GDM1 (cell line): Measurements from ENCODE around the gene ABCA2.

Experiments
- DNase-seq: peaks from one replicate; lab custom pipeline; 2025; lab: John Stamatoyannopoulos, UW

The ABCA2 gene

DNA sequence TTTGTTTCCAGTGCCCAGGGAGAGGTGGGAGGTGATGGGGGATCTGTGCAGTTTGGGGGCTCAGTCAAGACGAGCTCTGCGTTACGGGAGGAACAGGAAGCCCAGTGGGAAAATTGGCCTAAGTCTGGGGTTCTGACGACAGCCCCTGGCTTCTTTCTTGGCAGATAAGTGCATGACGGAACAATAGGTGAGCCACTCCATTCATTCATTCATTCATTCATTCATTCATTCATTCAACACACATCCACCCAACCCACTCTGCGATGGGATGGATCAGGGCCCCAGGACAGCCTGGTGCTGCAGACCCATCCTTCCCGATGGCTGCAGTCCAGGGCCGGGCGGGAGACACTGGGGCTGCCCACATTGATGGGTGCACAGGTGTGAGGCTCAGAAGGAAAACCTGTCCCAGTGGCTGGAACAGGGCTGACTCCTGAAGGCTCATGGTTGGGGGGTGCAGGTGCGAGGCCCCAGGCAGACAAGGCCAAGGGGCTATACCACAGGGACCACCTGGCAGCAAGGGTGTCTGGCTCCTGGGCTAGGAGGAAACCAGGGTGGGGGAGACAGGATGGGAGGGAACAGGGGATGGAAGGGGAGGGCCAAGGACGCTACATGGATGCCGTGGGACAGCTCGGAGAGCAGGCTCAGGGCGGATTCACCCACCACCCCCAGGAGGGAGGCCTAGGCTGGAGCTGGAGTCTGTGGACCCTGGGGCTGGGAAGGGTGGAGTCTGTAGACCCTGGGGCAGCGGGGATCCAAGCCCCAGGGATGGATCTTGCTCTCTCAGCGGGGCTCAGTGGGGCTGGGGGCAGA is 47.2 kb downstream of the ABCA2 start:
- no peak for DNase-seq

DNA sequence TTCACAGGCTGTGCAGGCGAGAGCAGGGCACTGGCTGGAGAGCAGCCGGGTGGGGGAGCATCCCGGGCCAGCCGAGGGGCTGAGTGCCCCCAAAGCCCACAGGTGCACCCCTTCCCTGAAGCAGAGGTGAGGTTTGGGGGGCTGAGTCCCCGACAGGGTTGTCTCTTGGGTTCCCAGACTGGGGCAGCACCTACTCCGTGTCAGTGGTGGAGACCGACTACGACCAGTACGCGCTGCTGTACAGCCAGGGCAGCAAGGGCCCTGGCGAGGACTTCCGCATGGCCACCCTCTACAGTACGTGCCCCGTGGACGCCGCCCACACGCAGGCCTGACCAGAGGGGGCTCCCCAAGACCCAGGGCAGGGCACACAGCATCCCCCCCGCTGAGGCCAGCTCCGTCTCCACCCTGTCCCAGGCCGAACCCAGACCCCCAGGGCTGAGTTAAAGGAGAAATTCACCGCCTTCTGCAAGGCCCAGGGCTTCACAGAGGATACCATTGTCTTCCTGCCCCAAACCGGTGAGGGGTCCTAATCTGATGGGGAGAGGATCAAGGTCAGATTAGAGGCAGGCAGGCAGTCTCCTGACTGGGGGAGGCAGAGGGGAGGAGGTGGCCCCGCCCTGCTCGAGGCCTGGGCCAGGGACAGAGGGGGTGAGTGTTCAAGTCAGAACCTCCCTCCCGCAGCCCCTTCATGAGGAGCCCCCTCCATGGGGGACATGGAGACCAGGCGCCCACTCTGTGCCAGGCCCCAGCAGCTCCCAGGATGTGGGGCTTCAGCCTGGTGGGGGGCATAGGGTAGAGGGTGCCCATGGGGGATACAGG is 48.1 kb downstream of the ABCA2 start:
- no peak for DNase-seq

DNA sequence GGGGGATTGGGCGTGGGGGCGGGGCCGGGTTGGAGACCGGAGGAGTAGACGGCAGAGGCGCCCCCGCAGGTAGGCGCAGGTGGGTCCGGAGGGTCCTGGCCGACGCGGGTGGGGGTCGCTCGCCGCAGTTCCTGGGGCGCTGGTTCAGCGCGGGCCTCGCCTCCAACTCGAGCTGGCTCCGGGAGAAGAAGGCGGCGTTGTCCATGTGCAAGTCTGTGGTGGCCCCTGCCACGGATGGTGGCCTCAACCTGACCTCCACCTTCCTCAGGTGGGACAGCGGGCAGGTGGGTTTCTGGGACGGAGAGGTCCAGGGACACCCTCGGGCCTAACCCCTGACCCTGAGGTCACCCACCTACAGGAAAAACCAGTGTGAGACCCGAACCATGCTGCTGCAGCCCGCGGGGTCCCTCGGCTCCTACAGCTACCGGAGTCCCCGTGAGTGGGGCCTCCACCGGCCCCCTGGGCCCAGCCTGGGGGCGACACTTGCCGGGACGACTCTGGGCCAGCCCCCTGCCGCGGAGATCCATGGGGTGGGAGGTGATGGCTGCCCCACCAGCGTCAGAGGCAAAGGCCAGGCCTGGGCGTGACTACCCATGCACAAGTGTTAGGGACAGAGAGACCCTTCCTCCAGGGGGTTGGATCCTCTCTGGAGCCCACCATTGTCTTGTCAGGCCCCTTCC is 49.0 kb downstream of the ABCA2 start:
- DNase-seq: no peak

DNA sequence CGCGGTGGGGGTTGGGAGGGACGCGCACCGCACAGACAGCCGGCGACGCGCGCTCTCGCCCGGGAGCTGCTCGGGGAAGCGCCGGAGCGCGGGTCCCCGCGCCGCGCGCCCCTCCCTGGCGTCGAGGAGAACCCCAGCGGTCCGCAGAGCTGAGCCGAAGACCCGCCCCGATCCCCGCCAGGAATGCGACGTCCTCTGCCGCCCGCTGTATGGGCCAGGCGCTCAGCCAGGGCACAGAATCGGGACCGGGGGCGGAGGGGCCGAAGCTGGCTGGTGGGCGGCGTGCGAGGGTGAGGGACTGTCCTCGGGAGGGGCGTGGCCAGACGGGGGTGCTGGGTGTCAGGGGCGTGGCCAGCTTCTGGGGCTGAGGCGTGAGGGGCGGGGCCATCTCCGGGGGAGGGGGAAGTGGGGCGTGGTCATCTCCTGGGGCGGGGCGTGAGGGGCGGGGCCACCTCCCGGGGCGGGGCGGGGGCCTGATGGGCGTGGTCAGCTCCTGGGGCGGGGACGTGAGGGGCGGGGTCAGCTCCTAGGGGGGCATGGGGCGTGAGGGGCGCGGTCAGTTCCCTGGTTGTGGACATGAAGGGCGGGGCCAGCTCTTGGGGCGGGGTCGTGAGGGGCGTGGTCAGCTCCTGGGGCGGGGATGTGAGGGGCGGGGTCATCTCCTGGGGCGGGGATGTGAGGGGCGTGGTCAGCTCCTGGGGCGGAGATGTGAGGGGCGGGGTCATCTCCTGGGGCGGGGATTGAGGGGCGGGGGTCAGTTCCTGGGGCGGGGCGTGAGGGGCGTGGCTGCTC is 49.8 kb downstream of the ABCA2 start:
- DNase-seq: no peak

DNA sequence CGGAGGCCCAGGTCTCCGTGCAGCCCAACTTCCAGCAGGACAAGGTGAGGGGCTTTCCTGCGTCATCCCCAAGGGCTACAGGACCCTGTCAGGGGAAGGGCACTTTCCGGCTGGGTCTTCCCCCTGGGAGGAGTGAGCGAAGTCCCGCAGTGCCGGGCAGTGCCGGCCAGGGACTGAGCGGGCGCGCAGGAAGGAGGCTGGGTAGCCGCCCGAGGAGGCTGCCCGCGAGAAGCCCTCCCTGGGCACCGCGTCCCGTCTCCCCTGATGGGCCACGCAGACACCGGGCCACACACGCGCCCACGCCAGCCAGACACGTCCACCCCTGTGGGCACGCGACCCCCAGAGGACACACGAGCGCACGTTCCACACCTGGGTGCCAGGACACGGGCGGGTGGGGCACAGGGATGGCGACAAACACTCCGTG is 50.4 kb downstream of the ABCA2 start:
- DNase-seq: no peak

DNA sequence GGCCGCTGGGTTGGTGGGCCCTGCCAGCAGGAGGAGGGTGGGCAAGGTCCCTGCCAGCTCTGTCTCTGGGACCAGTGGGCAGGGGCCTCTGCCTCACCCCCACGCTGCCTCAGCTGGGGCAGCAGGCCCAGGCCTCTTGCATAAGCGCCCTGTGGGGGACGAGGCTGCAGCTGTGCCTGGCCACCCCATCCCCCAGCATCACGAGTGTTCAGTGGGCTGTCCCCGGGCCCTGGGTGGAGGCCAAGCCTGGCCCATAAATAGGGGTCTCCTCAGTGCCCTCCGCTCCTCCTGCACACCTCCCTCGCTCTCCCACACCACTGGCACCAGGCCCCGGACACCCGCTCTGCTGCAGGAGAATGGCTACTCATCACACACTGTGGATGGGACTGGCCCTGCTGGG is 50.8 kb downstream of the ABCA2 start, which contains the start of gene PTGDS:
Gene PTGDS (plus strand): TSS at position 282 of the 400 bp plus-strand sequence. CDS start 75 bp downstream, at position 357.
- DNase-seq: no peak

DNA sequence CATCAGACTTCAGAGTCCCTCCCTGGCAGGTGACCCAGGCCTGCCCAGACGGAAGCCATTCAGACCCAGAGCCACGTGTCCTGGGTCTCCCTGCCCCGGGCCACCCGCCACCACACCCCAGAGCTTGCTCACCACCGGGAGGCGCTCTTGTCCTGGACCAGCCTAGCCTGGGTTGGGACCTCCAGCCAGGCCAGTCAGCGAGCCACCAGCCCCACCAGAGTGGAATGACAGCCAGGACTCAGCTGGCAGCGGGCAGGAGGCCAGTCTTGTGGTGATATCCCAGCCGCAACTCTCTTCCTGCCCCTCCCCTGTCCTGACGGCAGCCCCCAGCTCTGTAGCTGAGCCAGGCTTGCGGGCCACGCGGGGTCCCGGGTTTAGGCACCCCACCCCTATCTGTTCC is 52.4 kb downstream of the ABCA2 start:
- DNase-seq: no peak

DNA sequence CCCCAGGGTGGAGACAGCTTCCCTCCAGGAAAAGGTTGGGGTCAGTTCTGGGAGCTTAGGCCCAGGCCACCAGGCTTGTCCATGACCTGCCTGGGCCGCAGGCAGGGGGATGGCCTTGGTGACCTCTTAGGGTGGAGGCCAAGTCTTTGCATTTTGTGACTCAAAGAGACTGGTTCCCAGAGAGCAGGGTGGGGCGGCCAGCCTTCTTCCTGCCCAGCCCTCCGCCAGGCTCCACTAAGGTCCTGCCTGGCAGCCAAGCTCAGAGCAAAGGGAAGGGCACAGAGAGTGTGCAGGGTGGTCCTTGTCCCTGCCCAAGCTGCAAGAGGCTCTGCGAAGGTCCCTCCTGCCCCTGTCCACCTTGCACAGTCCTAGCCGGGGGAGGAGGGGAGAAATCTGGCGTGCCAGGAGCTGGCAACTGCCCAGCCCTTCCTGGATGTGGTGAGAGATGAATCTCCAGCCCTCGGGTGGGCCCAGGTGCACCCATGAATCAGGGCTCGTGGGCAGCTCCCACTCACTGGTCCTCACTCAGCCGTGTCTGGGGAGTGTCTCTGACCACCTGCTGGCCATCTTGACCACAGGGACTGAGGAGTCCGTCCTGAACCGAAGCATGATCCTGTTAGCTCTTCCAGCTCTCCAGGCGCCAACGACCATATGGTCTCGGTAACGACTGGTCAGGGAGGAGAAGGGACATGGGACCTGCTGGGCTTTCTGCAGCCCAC is 53.1 kb downstream of the ABCA2 start:
- DNase-seq: no peak

DNA sequence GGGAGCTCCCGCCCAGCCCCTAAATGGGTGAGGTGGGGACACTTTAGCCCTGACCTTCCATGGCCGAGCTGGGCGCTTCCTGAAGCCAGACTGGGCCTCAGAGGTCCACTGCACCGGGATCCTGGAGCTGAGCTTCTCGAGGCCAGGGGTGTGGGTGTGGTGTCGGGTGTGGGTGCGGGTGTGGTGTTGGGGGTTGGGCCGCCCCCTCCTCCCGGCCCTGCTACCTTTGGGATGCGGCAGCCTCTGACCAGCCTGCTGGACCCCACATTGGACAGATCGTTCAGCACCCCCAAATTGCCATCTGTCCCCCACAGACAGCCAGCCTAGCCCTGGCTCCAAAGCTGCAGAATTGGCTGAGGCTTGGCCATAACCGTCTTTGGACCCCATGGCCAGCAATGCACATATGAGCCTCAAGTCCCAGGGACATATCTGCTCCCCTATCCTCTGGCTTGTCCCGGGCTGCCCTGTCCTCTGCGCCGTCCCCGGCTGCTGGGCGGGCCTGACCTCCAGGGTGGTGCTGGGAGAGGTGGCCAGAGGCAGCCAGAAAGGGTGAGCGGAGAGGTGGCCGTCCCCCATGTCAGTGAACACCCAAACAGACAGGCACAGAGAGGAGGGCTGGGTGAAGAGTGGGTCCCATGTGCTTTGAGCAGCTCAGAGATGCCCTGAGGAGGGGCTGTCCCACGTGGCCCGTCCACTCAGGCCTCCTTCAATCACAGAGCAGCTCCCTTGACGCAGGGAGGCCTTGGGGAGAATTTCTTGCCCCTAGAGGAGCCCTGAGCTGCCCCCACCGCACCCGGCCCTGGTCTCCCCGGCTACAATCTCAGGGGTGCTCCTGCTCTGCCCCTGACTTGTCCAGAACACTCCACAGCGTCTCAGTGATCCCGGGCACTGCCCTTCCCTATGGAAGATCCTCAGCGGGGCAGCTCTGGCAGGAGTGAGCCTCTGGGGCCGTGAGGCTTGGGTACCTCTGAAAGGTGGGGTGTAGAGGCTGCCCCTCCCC is 54.1 kb downstream of the ABCA2 start:
- no peak for DNase-seq

DNA sequence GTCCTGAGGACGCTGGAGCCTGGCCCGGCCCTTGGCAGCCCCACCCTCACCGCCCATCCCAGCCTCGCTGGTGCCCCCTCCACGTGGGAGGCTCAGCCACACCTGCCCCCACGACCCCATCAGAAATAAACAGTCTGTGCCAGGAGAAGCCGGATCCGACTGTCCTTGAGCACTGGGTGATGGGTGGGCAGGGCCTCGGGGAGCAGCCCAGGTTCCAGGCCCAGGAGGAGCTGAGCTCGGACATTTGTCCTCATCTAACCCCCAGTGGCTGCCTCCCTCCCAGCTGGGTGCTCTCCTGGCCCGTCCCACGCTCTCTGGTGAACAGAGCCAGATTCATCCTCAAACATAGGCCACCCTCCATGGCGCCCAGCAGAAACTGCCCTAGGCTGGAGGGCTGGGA is 55.3 kb downstream of the ABCA2 start:
- DNase-seq: no peak

DNA sequence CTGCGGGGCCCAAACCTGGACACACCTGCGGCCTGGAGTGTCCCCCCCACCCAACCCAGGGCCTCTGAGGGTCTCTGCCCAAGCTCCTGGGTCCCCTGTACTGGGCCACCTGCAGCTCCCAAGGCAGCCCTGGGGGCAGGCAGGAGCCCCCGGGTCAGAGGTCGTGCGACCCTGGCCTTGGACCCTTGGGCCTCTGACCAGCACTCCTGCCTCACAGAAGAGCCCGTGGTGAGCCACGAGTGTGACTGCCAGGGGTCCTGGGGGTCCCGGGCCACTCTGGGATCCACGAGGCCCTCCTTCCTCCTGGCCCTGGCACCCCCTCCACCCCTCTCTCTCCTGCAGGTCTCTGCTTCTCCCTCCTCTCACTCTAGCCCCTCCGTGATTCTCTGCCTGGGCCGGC is 55.7 kb downstream of the ABCA2 start:
- no peak for DNase-seq

DNA sequence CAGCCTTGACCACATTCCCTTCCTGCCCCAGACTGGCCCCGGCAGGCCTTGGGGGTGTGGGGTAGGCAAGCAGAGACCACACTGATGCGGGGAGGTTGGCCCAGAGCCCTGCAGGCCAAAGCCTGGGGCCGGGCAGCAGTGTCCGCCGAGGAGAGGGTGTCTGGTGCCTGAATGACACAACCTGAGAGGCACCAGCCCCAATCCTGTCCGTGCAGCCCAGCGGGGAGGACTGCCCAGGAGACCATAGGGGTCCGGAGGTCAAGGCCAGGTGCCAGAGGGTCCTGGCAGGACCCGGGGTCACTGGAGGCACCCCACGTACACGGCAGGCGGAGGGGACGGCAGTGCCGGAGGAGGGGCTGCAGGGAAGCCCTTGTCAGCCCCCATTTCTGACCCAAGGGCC is 56.3 kb downstream of the ABCA2 start:
- DNase-seq: no peak

DNA sequence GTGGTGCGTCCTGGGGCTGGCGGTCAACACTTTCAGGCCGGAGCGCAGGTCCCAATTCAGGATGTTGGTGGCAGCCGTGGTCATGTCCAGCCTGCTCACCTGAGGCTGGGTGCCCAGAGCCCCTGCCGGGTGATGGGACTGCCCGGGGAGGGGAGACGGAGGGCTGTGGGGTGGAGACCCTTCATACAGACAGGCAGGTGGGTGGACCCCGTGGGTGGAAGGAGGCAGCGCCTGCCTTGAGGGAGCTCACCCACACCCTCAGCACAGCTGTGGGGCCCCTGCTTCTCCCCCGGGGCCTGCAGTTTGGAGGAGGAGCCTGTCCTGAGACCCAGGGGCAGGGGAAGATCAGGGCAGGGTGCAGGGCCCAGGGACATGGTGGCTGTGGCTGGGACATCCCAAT is 57.7 kb downstream of the ABCA2 start:
- DNase-seq: no peak

DNA sequence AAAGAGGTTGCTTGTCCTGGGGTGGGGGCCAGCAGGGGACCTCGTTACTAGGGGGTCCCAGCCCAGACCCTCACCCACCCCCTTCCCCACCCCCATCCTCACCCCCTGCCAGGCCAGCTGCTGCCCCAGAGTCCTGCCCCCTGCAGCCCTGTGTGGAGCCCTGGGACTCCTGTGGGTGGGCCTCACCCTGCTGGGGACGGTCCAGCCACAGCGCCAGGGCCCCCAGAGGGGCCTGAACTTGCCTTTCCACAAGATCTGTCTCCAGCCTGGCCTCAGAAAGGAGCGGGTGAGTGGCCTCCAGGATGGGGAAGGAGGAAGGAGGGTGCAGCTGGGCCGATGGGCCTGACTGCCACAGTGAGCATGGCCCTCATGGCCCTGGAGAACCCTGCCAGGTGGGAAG is 58.3 kb downstream of the ABCA2 start:
- DNase-seq: no peak

DNA sequence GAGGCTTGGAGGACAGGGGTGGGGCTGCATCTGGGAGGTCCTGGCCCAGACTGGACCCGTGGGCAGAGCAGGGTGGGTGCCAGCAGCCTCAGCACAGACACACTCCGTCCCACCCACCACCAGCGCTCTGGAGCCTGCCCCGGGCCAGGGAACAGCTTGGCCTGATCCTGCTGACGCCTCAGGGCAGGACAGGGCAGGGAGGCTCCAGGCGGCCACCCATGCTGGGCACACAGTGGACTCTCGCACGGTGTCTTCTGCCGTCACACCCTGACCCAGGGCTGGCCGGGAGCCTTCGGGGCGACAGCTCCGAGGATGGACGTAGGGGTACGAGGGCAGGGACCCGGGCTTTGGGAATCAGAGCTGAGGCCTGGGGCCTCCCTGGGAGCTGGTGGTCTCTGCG is 58.9 kb downstream of the ABCA2 start:
- DNase-seq: no peak

DNA sequence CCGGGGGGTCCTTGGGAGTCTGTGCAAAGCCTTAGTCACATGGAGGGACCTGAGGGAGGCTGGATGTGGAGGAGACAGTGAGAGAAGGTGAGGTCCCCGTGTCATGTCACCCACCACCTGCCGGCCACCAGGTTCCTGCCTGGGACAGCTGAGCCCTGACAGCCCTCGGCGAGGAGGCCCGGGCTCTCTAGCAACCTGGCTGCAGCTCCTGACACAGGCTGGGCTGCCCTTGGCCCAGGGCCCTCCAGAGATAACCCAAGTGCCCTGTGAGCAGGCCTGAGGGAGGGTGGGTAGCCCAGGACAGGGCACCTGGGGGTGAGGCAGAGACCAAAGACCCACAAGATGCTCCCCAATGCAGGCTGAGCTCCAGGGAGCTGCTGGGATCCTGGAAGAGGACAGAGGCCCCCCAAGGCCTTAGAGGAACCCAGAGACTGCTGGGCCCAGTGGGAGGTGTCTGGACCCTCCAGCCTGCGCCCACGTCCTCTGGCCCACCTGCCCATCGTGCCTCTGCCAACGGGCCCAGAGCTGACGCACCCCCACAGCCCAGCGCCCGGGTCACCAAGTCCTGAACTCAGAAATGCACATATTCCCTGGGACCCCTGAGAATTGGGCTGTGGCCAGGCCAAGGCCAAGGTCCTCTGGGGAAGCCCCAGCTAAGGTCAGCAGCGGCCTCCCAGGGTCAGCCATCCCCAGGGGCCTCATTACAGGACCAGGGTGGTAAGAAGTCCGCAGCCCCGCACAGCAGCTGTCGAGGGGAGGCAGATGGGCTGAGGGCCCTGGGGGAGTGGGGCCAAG is 59.5 kb downstream of the ABCA2 start:
- no peak for DNase-seq

DNA sequence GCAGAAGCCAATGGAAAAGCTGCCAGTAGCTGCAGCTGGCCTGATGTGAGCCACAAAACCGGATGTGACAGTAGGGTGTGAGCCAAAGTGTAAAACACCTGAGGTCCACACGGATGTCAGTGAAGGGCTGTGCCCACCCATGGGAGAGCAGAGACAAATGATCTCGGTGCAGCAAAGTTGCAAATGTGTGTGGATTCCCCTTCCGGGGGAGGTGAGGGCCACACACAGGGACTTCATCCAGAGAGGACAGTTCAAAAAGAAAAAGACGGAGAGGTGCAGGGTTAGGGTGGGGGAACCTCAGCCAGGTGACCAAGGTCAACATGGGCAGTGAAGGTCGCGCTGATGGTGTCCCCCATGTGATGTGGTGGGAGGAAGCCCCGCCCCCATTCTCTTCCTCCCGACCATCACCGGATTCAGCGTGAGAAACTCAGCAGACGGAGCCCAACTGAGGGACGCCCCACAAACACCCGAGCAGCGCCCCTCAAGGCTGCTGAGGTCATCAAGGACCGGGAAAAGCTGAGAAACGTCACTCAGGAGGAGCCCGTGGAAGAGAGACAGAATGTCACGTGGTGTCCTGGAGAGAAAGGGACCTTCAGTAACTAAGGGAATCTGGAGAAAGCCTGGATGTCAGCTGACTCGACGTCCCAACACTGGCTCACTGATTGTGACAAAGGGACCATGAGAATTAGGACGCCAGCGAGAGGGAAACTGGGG is 62.1 kb downstream of the ABCA2 start:
- no peak for DNase-seq

DNA sequence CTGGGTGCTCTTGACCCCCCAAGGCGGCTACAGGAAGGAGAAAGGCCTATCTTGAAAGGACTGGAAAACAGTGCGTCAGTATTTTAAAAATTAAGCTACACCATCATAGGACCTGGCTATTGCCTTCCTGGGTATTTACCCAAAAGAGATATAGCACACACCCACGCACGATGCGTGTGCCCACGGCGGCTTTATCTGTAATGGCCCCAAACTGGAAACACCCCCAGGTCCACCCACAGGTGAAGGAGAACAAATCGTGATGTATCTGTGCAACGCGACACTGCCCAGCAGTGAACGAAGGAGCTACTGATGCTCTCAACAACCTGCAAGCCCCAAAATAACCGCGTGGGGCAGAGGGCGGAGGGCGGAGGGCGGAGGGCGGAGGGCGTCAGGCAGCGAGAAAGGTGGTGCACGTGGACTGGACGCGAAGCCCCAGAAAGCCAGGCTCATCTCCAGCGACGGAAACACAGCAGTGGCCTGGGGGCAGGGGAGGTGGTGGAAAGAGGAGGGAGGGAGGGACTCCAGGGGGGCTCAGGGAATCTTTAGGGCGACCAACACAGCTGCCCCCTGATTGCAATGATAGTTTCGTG is 63.1 kb downstream of the ABCA2 start:
- no peak for DNase-seq
